ENCODE results near the gene LCN1.
"Not testable (repeated sequence)": the region's sequence is repeated elsewhere in the genome, so short reads cannot be mapped to it uniquely, and the experiment has no call there.

Gene LCN1

DNA sequence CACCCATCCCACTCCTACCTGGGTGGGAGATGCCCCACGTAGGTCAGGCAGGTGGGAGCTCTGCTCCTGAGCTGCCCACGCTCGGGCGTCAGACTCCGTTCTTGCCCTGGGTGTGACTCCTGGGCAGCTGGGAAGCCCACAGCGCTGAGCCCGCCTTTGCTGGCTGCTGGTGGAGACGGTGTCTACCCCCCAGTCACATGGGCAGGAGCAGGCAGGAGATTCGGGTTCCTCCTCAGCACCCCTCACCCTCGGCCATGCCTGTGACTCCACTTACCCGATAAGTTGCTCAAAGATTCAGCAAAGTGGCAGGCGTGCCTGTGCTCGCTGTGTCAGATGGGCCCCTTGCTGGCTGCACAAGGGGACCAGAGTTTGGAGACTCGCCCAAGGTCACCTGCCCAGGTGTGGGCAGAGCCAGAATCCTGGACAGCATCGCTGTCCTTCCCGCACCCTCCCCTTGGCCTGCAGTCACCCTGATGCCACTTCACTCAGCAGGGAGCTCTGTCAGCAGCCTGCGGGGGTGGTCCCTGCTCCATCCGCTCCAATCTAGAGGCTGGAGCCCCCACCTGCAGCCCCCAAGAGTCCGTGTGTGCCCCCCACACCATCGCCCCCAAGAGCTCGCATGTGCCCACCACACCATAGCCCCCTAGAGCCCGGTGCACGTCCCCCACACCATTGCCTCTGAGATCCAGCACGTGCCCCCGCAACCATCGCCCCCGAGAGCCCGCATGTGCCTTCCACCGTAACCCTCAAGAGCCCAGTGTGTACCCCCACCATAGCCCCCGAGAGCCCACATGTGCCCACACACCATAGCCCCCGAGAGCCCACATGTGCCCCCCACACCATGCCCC is 4.2 kb downstream of the LCN1 start:
- Histone ChIP-seq H3K9ac (ENCODE audit: low read depth in 1 of 2, low read length in 2 of 2) (no peak overlapping the region), H3K36me3 (ENCODE audit: control insufficient read depth in 1 of 2, insufficient read depth in 2 of 2, low read length in 2 of 2) (no peaks in the 10 kb centered on the region), H3K9me3 (ENCODE audit: control insufficient read depth in 1 of 2, low read length in 2 of 2) (no peaks in the 10 kb centered on the region), H3K27me3 (ENCODE audit: control insufficient read depth in 1 of 2, insufficient read depth in 2 of 2, low read length in 2 of 2) (no peaks in the 10 kb centered on the region), H3K4me1 (ENCODE audit: control insufficient read depth in 1 of 2, insufficient read depth in 2 of 2, low read length in 2 of 2) (no peaks in the 10 kb centered on the region), H3K27ac (ENCODE audit: low read depth, low read length) (no peak overlapping the region), H3K4me3 (ENCODE audit: low read depth in 1 of 2, low read length in 2 of 2) (no peak overlapping the region)

DNA sequence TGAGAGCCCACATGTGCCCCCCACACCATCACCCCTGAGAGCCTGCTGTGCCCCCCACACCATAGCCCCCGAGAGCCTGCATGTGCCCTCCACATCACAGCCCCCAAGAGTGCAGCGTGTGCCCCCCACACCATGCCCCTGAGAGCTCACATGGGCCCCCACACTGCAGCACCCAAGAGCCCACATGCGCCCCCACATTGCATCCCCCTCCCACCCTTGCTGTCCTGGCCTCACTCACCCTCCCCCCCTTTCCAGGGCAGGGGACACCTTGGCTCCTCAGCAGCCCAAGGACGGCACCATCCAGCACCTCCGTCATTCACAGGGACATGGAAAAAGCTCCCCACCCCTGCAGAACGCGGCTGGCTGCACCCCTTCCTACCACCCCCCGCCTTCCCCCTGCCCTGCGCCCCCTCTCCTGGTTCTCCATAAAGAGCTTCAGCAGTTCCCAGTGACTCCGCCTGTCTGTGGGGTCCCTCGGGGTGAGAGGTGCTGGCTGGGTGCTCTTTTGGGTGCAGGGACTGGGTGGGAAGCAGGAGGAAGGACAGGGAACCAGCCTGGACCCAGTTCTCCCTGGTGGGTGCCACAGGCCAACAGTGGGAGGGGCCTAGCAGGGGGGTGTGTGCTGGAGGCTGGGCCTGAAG is 5.0 kb downstream of the LCN1 start:
- H3K27me3 ChIP-seq (ENCODE audit: control insufficient read depth in 1 of 2, insufficient read depth in 2 of 2, low read length in 2 of 2): no peaks in the 10 kb centered on the region
- no peaks in the 10 kb centered on the region for H3K9me3 ChIP-seq (ENCODE audit: control insufficient read depth in 1 of 2, low read length in 2 of 2)
- H3K4me3 ChIP-seq (ENCODE audit: low read depth in 1 of 2, low read length in 2 of 2): no peak overlapping the region
- H3K9ac ChIP-seq (ENCODE audit: low read depth in 1 of 2, low read length in 2 of 2): no peak overlapping the region
- H3K36me3 ChIP-seq (ENCODE audit: control insufficient read depth in 1 of 2, insufficient read depth in 2 of 2, low read length in 2 of 2): no peaks in the 10 kb centered on the region
- H3K27ac ChIP-seq (ENCODE audit: low read depth, low read length): no peak overlapping the region
- H3K4me1 ChIP-seq (ENCODE audit: control insufficient read depth in 1 of 2, insufficient read depth in 2 of 2, low read length in 2 of 2): no peaks in the 10 kb centered on the region

DNA sequence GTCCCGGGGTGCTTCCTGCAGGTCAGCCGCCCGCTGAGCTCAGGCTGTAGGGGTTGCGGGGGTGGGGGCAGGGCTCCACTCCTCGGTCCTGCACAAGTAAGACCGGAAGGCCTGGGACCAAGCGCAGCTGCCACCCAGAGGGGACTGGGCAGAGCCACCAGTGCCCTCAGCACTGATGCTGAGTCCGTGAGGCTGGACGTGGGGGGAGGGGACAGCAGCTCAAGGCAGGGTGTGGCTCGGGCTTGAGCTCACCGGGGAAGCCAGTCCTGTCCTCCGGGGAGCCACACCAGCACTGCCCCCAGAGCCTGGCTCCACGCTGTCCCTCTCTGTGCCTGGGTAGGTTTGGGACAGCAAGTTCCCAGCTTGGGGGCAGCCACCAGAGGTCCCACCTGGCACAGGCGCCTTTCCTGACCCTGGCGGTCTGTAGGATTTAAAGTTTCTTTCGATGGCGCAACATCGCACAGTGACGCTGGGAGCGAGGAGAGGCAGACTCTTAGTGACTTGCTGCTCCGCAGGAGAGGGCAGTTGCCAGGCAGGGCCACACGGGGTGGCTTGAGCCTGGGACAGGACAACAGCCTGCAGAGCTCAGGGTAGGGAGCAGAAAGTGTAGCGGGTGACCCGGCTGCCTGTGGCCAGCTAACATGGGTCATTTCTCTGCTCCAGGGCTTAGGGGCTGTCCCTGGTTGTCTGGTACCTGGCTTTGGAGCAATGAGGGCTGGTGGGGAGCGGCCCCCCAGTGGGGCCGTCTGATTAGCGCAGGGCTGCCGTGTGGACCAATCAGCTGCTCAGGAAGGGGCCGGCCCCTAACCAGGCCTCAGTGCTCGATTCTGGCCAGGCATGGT is 5.7 kb downstream of the LCN1 start:
- H3K27ac ChIP-seq (ENCODE audit: low read depth, low read length): no peak overlapping the region
- H3K9me3 ChIP-seq (ENCODE audit: control insufficient read depth in 1 of 2, low read length in 2 of 2): no peaks in the 10 kb centered on the region
- peaks cover 0 to 4% of the 10 kb centered on the region in 2 donors for H3K4me1 ChIP-seq (ENCODE audit: control insufficient read depth in 1 of 2, insufficient read depth in 2 of 2, low read length in 2 of 2)
- H3K27me3 ChIP-seq (ENCODE audit: control insufficient read depth in 1 of 2, insufficient read depth in 2 of 2, low read length in 2 of 2): no peaks in the 10 kb centered on the region
- no peak overlapping the region for H3K9ac ChIP-seq (ENCODE audit: low read depth in 1 of 2, low read length in 2 of 2)
- no peaks in the 10 kb centered on the region for H3K36me3 ChIP-seq (ENCODE audit: control insufficient read depth in 1 of 2, insufficient read depth in 2 of 2, low read length in 2 of 2)
- H3K4me3 ChIP-seq (ENCODE audit: low read depth in 1 of 2, low read length in 2 of 2): no peak overlapping the region

DNA sequence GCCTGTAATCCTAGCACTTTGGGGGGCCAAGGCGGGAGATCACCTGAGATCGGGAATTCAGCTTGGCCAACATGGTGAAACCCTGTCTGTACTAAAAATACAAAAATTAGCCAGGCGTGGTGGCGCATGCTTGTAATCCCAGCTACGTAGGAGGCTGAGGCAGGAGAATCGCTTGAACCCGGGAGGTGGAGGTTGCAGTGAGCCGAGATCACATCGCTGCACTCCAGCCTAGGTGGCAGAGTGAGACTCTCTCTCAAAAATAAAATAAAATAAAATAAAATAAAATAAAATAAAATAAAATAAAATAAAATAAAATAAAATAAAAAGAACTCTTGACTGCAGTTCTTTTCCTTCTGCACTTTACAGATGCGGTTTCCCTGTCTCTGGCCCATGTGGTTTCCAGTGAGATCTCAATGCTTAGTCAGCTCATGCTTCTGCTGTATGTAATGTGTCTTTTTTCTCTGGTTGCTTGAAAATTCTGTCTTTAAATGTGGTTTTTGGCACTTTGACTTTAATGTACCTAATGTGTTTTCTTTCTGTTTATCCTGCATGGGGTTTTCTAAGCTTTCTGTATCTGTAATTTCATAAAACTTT is 7.7 kb downstream of the LCN1 start:
- H3K4me3 ChIP-seq (ENCODE audit: low read depth in 1 of 2, low read length in 2 of 2); H3K4me1 ChIP-seq (ENCODE audit: control insufficient read depth in 1 of 2, insufficient read depth in 2 of 2, low read length in 2 of 2); H3K36me3 ChIP-seq (ENCODE audit: control insufficient read depth in 1 of 2, insufficient read depth in 2 of 2, low read length in 2 of 2); H3K27me3 ChIP-seq (ENCODE audit: control insufficient read depth in 1 of 2, insufficient read depth in 2 of 2, low read length in 2 of 2); H3K9ac ChIP-seq (ENCODE audit: low read depth in 1 of 2, low read length in 2 of 2); H3K9me3 ChIP-seq (ENCODE audit: control insufficient read depth in 1 of 2, low read length in 2 of 2); H3K27ac ChIP-seq (ENCODE audit: low read depth, low read length): not testable (repeated sequence)

DNA sequence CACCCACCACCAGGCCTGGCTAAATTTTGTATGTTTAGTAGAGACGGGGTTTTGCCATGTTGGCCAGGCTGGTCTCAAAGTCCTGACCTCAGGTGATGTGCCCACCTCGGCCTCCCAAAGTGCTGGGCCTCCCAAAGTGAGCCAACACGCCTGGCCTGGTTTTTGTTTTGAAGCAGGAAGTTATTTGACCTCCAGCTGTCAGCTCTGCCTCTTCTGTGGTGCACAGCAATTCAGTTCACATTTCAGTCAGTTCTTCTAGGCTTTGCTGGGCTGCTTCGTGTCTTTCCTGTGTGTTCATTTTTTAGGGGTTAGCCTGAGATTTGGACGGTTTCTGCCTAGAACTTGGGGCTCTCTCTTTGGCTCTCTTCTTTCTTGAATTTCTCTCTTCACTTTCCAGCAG is 8.9 kb downstream of the LCN1 start:
- no peak overlapping the region for H3K27ac ChIP-seq (ENCODE audit: low read depth, low read length)
- H3K36me3 ChIP-seq (ENCODE audit: control insufficient read depth in 1 of 2, insufficient read depth in 2 of 2, low read length in 2 of 2): no peaks in the 10 kb centered on the region
- H3K27me3 ChIP-seq (ENCODE audit: control insufficient read depth in 1 of 2, insufficient read depth in 2 of 2, low read length in 2 of 2): no peaks in the 10 kb centered on the region
- H3K4me3 ChIP-seq (ENCODE audit: low read depth in 1 of 2, low read length in 2 of 2): no peak overlapping the region
- H3K9me3 ChIP-seq (ENCODE audit: control insufficient read depth in 1 of 2, low read length in 2 of 2): no peaks in the 10 kb centered on the region
- H3K4me1 ChIP-seq (ENCODE audit: control insufficient read depth in 1 of 2, insufficient read depth in 2 of 2, low read length in 2 of 2): peaks cover 0 to 4% of the 10 kb centered on the region in 2 donors
- H3K9ac ChIP-seq (ENCODE audit: low read depth in 1 of 2, low read length in 2 of 2): no peak overlapping the region

DNA sequence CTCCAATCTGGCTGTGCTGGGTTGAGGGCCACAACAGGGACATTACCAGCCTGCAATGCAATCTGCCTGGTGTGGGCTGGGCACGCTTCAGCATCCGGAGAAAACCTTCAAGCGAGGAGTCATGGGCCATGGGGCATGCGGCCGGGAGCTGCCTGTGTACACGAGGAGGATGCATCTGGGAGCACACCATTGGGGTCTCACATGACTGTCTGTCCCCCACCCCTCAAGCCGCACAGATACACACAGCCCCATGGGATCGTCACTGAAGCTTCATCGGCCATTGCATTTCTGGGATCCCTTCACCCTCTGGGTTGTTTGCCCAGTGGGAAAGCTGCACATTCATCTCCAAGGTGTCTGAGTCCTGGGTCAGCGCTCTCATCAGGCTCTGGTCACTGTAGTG is 9.9 kb downstream of the LCN1 start:
- Histone ChIP-seq H3K9ac (ENCODE audit: low read depth in 1 of 2, low read length in 2 of 2) (no peak overlapping the region), H3K9me3 (ENCODE audit: control insufficient read depth in 1 of 2, low read length in 2 of 2) (no peaks in the 10 kb centered on the region), H3K4me1 (ENCODE audit: control insufficient read depth in 1 of 2, insufficient read depth in 2 of 2, low read length in 2 of 2) (peaks cover 0 to 4% of the 10 kb centered on the region in 2 donors), H3K36me3 (ENCODE audit: control insufficient read depth in 1 of 2, insufficient read depth in 2 of 2, low read length in 2 of 2) (no peaks in the 10 kb centered on the region), H3K27ac (ENCODE audit: low read depth, low read length) (no peak overlapping the region), H3K4me3 (ENCODE audit: low read depth in 1 of 2, low read length in 2 of 2) (no peak overlapping the region), H3K27me3 (ENCODE audit: control insufficient read depth in 1 of 2, insufficient read depth in 2 of 2, low read length in 2 of 2) (no peaks in the 10 kb centered on the region)

DNA sequence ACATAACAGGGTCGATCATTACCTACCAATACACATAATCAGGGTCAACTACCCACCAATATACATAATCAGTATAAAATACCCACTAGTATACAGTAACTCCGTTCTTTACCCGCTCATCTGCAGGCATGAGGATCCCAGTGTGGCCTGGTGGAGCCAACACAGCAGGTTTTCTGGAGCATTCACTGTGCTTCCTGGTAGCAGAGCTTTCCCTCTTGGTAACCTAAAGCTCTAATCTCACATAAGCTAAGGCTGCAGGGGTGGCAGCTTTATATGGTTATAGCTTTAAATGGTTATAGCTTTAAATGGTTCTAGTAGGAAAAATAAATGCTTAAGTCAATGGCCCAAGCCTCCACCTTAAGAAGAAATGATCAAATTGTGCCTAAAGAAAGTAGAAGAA is 11.9 kb downstream of the LCN1 start:
- H3K9me3 ChIP-seq (ENCODE audit: control insufficient read depth in 1 of 2, low read length in 2 of 2): no peaks in the 10 kb centered on the region
- H3K36me3 ChIP-seq (ENCODE audit: control insufficient read depth in 1 of 2, insufficient read depth in 2 of 2, low read length in 2 of 2): no peaks in the 10 kb centered on the region
- H3K27ac ChIP-seq (ENCODE audit: low read depth, low read length): no peak overlapping the region
- H3K27me3 ChIP-seq (ENCODE audit: control insufficient read depth in 1 of 2, insufficient read depth in 2 of 2, low read length in 2 of 2): no peaks in the 10 kb centered on the region
- no peak overlapping the region for H3K4me3 ChIP-seq (ENCODE audit: low read depth in 1 of 2, low read length in 2 of 2)
- H3K9ac ChIP-seq (ENCODE audit: low read depth in 1 of 2, low read length in 2 of 2): no peak overlapping the region
- H3K4me1 ChIP-seq (ENCODE audit: control insufficient read depth in 1 of 2, insufficient read depth in 2 of 2, low read length in 2 of 2): peaks cover 0 to 4% of the 10 kb centered on the region in 2 donors

DNA sequence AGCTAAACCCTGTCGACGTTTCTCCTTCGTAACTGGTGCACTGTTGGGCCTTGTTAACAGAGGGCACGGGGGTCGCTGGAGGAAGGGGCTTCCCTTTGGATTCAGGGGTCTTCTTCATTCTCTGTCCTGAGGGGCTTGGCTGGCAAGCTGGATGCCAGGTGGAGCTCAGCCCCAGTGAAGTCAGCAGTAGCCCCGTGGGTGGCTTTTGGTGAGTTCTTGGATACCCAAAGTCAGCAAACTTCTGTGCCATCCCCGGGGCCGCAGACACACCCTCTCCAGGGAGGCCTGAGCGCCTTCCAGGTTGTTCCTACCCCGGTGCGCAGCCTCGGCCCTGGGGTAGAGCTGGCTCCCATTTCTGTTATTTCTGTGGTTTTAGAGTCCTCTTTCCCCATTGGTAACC is 12.4 kb downstream of the LCN1 start:
- Histone ChIP-seq H3K36me3 (ENCODE audit: control insufficient read depth in 1 of 2, insufficient read depth in 2 of 2, low read length in 2 of 2) (no peaks in the 10 kb centered on the region), H3K9me3 (ENCODE audit: control insufficient read depth in 1 of 2, low read length in 2 of 2) (no peaks in the 10 kb centered on the region), H3K9ac (ENCODE audit: low read depth in 1 of 2, low read length in 2 of 2) (no peak overlapping the region), H3K27me3 (ENCODE audit: control insufficient read depth in 1 of 2, insufficient read depth in 2 of 2, low read length in 2 of 2) (no peaks in the 10 kb centered on the region), H3K27ac (ENCODE audit: low read depth, low read length) (no peak overlapping the region), H3K4me1 (ENCODE audit: control insufficient read depth in 1 of 2, insufficient read depth in 2 of 2, low read length in 2 of 2) (peaks cover 0 to 4% of the 10 kb centered on the region in 2 donors), H3K4me3 (ENCODE audit: low read depth in 1 of 2, low read length in 2 of 2) (no peak overlapping the region)

DNA sequence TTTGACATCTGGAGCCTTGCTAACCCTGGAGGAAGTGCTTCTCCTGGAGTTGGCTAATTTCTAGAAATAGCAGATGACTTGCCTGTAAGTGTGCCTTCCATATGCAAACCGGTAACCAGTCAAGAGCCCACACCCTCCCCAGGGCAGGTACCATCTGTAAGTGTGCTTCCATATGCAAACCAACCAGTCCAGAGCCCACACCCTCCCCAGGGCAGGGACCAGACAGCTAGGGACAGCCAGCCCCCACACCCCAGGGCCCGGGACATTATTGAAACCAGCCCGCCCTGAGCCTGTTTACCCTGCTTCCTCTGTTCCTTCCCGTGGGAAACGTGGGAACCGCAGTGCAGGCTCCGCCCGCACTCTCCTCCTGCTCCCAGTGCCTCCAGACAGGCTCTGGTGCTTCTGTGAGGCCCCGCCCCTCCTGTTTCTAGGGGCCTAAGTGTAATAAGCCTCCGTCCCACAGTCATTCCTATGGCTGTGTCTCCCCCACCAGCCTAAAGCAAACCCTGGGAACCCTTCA is 13.0 kb downstream of the LCN1 start:
- not testable (repeated sequence) for H3K4me3 ChIP-seq (ENCODE audit: low read depth in 1 of 2, low read length in 2 of 2); H3K4me1 ChIP-seq (ENCODE audit: control insufficient read depth in 1 of 2, insufficient read depth in 2 of 2, low read length in 2 of 2); H3K27me3 ChIP-seq (ENCODE audit: control insufficient read depth in 1 of 2, insufficient read depth in 2 of 2, low read length in 2 of 2); H3K27ac ChIP-seq (ENCODE audit: low read depth, low read length); H3K9me3 ChIP-seq (ENCODE audit: control insufficient read depth in 1 of 2, low read length in 2 of 2); H3K36me3 ChIP-seq (ENCODE audit: control insufficient read depth in 1 of 2, insufficient read depth in 2 of 2, low read length in 2 of 2); H3K9ac ChIP-seq (ENCODE audit: low read depth in 1 of 2, low read length in 2 of 2)
